Neural cell (in vitro differentiated cells): ENCODE results near the gene THADA. TPM values are rescaled to one million over a fixed set of nuclear protein-coding genes. Genes with fewer than 3 reads are reported as not detected.

ENCODE experiments used
- H2AFZ ChIP-seq: fragments of 200-600, 300-800 bp; sonication (generic), shearing (Covaris generic); 2 replicates; pipeline ENCODE4 v1.6.0; 2014; ENCODE audit warnings: low read depth, mild to moderate bottlenecking, antibody characterized with exemption, low read length, moderate library complexity
- H3F3A ChIP-seq: fragments of 200-600 bp; shearing (Covaris generic); 2 replicates; pipeline ENCODE4 v1.6.1; 2016; ENCODE audit warnings: mild to moderate bottlenecking, moderate library complexity, mixed read lengths, antibody characterized with exemption, low read length; ENCODE audit not compliant: insufficient read depth, poor library complexity, severe bottlenecking
- H3K27ac ChIP-seq: fragments of 200-600, 300-800 bp; sonication (generic), shearing (Covaris generic); 2 replicates; pipeline ENCODE4 v1.5.1; 2014; ENCODE audit warnings: mild to moderate bottlenecking, low read length, moderate library complexity
- H3K27me3 ChIP-seq: fragments of 300-800, 200-600 bp; sonication (generic), shearing (Covaris generic); 2 replicates; pipeline ENCODE4 v1.6.0; 2014; ENCODE audit warnings: mild to moderate bottlenecking, low read depth, low read length, moderate library complexity; ENCODE audit not compliant: insufficient read depth
- H3K36me3 ChIP-seq: fragments of 300-800, 200-600 bp; sonication (generic), shearing (Covaris generic); 2 replicates; pipeline ENCODE4 v1.5.1; 2014; ENCODE audit warnings: mild to moderate bottlenecking, antibody characterized with exemption, low read length, moderate library complexity; ENCODE audit not compliant: insufficient read depth
- H3K4me2 ChIP-seq: fragments of 300-800, 200-600 bp; sonication (generic), shearing (Covaris generic); 2 replicates; pipeline ENCODE4 v1.6.0; 2014; ENCODE audit warnings: mild to moderate bottlenecking, low read length
- H3K4me3 ChIP-seq: fragments of 300-800, 200-600 bp; sonication (generic), shearing (Covaris generic); 2 replicates; pipeline ENCODE4 v1.5.1; 2014; ENCODE audit warnings: mild to moderate bottlenecking, low read length, moderate library complexity
- H3K79me2 ChIP-seq: fragments of 200-600 bp; shearing (Covaris generic); replicated peaks from 2 replicates; pipeline ENCODE4 v1.6.0; 2014; ENCODE audit warnings: mild to moderate bottlenecking, low read length, moderate library complexity; ENCODE audit not compliant: insufficient read depth
- H3K9ac ChIP-seq: fragments of 300-800, 200-600 bp; sonication (generic), shearing (Covaris generic); 2 replicates; pipeline ENCODE4 v1.6.1; 2016; ENCODE audit warnings: mild to moderate bottlenecking, low read length, mixed read lengths
- H3K9me2 ChIP-seq: fragments of 200-600 bp; shearing (Covaris generic); 2 replicates; pipeline ENCODE4 v1.6.1; 2016; ENCODE audit warnings: mild to moderate bottlenecking, low read length, mixed read lengths; ENCODE audit not compliant: insufficient read depth
- H3K9me3 ChIP-seq: fragments of 200-600, 300-800 bp; sonication (generic), shearing (Covaris generic); 2 replicates; pipeline ENCODE4 v1.6.1; 2016; ENCODE audit warnings: mild to moderate bottlenecking, mixed run types, low read length, moderate library complexity, mixed read lengths
- H4K20me1 ChIP-seq: fragments of 200-600 bp; shearing (Covaris generic); 2 replicates; pipeline ENCODE4 v1.6.1; 2016; ENCODE audit warnings: mild to moderate bottlenecking, mixed run types; ENCODE audit not compliant: insufficient read depth
- CTCF ChIP-seq: fragments of 450-650 bp; IDR thresholded peaks from 2 replicates; pipeline ENCODE4 v1.5.1; 2014; ENCODE audit warnings: antibody characterized with exemption, mild to moderate bottlenecking, moderate library complexity; ENCODE audit not compliant: poor library complexity, severe bottlenecking
- EP300 ChIP-seq: fragments of 450-650 bp; conservative IDR thresholded peaks from 2 replicates; pipeline ENCODE4 v1.6.1; 2014; ENCODE audit warnings: antibody characterized with exemption, mild to moderate bottlenecking, moderate library complexity; ENCODE audit not compliant: poor library complexity, severe bottlenecking
- EZH2 ChIP-seq: fragments of 200-600, 300-800 bp; shearing (Covaris generic), sonication (generic); IDR thresholded peaks from 2 replicates; pipeline ENCODE4 v1.6.1; 2014; ENCODE audit warnings: antibody characterized with exemption, low read length, borderline replicate concordance, mild to moderate bottlenecking; ENCODE audit not compliant: insufficient read depth, poor library complexity, severe bottlenecking
- MXI1 ChIP-seq: fragments of 450-650 bp; conservative IDR thresholded peaks from 2 replicates; pipeline ENCODE4 v1.6.1; 2014; ENCODE audit warnings: antibody characterized with exemption, mild to moderate bottlenecking; ENCODE audit not compliant: poor library complexity, severe bottlenecking
- POLR2AphosphoS5 ChIP-seq: IDR thresholded peaks from 2 replicates; pipeline ENCODE4 v1.6.1; 2012
- RAD21 ChIP-seq: fragments of 450-650 bp; conservative IDR thresholded peaks from 2 replicates; pipeline ENCODE4 v1.6.1; 2014; ENCODE audit warnings: antibody characterized with exemption, mild to moderate bottlenecking, moderate library complexity
- SMC3 ChIP-seq: fragments of 450-650 bp; conservative IDR thresholded peaks from 2 replicates; pipeline ENCODE4 v1.6.1; 2014; ENCODE audit warnings: antibody characterized with exemption, mild to moderate bottlenecking, moderate library complexity; ENCODE audit not compliant: poor library complexity
- TAF1 ChIP-seq: IDR thresholded peaks from 2 replicates; pipeline ENCODE4 v1.6.1; 2012; ENCODE audit warnings: low read depth
- polyA plus RNA-seq: library from polyadenylated mRNA; depleted of rRNA; stranded (reverse); fragments of >200 nt; gene quantifications from 2 replicates; pipeline ENCODE4 v1.2.3, GENCODE V29; 2014
- TF ChIP-seq, protein P1 (sequence below): IDR thresholded peaks from 2 replicates; pipeline ENCODE4 v1.6.1; 2012; ENCODE audit warnings: borderline replicate concordance

The THADA gene
- polyA plus RNA-seq, 1 donor from 2014 or later = 8.5 TPM

- Histone ChIP-seq H3K4me3 (no peak overlapping the region), H3K9ac (no peak overlapping the region), H3F3A (no peaks in the 10 kb centered on the region), H3K27ac (no peak overlapping the region), H3K36me3 (no peaks in the 10 kb centered on the region), H3K9me3 (no peaks in the 10 kb centered on the region), H4K20me1 (no peaks in the 10 kb centered on the region), H3K27me3 (no peaks in the 10 kb centered on the region), H3K9me2 (no peaks in the 10 kb centered on the region), H3K79me2 (no peaks in the 10 kb centered on the region), H2AFZ (no peak overlapping the region), H3K4me2 (no peak overlapping the region)
- TF ChIP-seq RAD21 (no peak), EZH2 (no peak), SMC3 (no peak), EP300 (no peak), CTCF (no peak), TAF1 (no peak), MXI1 (no peak), POLR2AphosphoS5 (no peak)
- TF ChIP-seq, protein P1, sequence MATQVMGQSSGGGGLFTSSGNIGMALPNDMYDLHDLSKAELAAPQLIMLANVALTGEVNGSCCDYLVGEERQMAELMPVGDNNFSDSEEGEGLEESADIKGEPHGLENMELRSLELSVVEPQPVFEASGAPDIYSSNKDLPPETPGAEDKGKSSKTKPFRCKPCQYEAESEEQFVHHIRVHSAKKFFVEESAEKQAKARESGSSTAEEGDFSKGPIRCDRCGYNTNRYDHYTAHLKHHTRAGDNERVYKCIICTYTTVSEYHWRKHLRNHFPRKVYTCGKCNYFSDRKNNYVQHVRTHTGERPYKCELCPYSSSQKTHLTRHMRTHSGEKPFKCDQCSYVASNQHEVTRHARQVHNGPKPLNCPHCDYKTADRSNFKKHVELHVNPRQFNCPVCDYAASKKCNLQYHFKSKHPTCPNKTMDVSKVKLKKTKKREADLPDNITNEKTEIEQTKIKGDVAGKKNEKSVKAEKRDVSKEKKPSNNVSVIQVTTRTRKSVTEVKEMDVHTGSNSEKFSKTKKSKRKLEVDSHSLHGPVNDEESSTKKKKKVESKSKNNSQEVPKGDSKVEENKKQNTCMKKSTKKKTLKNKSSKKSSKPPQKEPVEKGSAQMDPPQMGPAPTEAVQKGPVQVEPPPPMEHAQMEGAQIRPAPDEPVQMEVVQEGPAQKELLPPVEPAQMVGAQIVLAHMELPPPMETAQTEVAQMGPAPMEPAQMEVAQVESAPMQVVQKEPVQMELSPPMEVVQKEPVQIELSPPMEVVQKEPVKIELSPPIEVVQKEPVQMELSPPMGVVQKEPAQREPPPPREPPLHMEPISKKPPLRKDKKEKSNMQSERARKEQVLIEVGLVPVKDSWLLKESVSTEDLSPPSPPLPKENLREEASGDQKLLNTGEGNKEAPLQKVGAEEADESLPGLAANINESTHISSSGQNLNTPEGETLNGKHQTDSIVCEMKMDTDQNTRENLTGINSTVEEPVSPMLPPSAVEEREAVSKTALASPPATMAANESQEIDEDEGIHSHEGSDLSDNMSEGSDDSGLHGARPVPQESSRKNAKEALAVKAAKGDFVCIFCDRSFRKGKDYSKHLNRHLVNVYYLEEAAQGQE = no peak
Measured at GRCh38 chr2:43556256-43556655, 39.6 kb downstream of the THADA start.

DNA sequence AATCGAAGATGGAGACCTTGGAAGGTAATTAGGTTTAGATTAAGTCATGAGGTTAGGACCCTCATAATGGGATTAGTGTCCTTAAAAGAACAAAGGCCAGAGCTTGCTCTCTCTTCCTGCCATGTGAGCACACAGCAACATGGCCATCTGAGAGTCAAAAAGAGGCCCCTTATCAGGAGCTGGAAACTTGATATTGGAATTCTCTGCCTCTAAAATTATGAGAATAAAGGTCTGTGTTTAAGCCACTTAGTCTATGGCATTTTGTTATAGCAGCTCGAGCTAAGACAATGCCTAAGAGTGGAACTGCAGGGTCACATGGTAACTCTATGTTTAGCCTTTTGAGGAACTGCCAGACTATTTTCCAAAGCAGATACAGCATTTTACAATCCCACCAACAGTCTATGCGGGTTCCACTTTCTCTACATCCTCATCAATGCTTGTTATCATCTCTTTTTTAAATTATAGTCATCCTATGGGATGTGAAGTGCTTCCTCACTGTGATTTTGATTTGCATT, 42.4 kb downstream of the THADA start:
- TF ChIP-seq TAF1 = no peak
- no peak for TF ChIP-seq CTCF
- TF ChIP-seq SMC3 = no peak
- no peak for TF ChIP-seq MXI1
- TF ChIP-seq EP300 = no peak
- no peak for TF ChIP-seq POLR2AphosphoS5
- H3K9me3 ChIP-seq = no peaks in the 10 kb centered on the region
- H3K79me2 ChIP-seq = no peaks in the 10 kb centered on the region
- H3F3A ChIP-seq = no peaks in the 10 kb centered on the region
- no peak overlapping the region for H3K4me2 ChIP-seq
- H3K36me3 ChIP-seq = no peaks in the 10 kb centered on the region
- no peaks in the 10 kb centered on the region for H4K20me1 ChIP-seq
- H3K9ac ChIP-seq = no peak overlapping the region
- no peak overlapping the region for H3K4me3 ChIP-seq
- no peak overlapping the region for H3K27ac ChIP-seq
- no peaks in the 10 kb centered on the region for H3K27me3 ChIP-seq
- H3K9me2 ChIP-seq = no peaks in the 10 kb centered on the region
- H2AFZ ChIP-seq = no peak overlapping the region
